ENCODE measurements around the gene PDX1. TPM values are rescaled to one million over a fixed set of nuclear protein-coding genes. Genes with fewer than 3 reads are reported as not detected.
"Not testable (repeated sequence)": the region's sequence is repeated elsewhere in the genome, so short reads cannot be mapped to it uniquely, and the experiment has no call there.

The PDX1 gene
- total RNA-seq, 2 experiments from 2014 or later: not detected

DNA sequence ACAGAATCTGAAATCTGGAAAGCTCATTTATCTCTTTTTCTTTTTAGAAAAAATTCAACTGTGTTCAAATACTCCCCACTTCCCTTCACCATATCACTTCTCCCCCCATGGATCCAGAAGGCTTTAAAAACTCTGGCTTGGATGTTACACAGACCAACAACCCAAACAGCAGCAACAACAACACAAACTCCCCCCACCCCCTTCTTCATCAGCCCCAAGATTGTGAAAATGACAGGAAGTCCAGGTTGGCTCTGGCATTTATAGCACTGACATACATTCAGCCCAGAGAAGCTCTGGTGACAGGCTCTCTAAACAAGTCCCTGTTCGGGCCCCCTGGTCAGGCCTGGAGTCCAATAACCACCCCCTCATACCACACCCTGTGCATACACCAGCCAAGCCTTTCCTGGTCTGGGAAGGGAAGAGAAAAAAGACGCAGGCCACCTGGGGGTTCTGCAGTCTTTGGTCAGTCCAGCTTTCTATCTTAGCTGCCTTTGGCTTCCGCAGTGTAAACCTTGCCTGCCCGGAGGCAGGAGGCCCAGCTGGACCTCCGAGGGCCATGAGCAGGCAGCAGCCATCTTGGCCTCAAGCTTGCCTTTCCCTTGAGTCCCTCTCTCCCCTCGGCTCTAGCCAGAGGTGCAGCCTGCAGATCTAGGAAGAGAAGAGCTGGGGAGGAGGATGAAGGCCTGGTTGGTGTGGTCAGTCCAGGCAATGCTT is 42.5 kb downstream of the PDX1 start:
- no peaks in the 10 kb centered on the region for H4K20me1 ChIP-seq (ENCODE audit: insufficient read depth, low read length)
- intact Hi-C loops (cut with micrococcal nuclease; ENCODE audit: unreplicated experiment): no loop called here
- H3K4me3 ChIP-seq (ENCODE audit: low read depth, low read length, poor library complexity, severe bottlenecking): no peak overlapping the region
- H2AFZ ChIP-seq (ENCODE audit: low read length): no peak overlapping the region
- no TSS peak for BruUV-seq (replicated peaks)
- no peaks in the 10 kb centered on the region for H3K36me3 ChIP-seq (ENCODE audit: insufficient read depth, low read length)
- H3K9me3 ChIP-seq (ENCODE audit: low read length): no peaks in the 10 kb centered on the region
- H3K9me2 ChIP-seq (ENCODE audit: insufficient read depth, low read length): no peaks in the 10 kb centered on the region
- H3K4me2 ChIP-seq (ENCODE audit: low read length): no peak overlapping the region
- H3K27ac ChIP-seq (ENCODE audit: low read depth, low read length, poor library complexity, severe bottlenecking): no peak overlapping the region
- TF ChIP-seq EZH2phosphoT487 (IDR thresholded peaks at IDR 0.05; ENCODE audit: borderline replicate concordance, low read depth, low read length): no peak
- TF ChIP-seq, protein P1, sequence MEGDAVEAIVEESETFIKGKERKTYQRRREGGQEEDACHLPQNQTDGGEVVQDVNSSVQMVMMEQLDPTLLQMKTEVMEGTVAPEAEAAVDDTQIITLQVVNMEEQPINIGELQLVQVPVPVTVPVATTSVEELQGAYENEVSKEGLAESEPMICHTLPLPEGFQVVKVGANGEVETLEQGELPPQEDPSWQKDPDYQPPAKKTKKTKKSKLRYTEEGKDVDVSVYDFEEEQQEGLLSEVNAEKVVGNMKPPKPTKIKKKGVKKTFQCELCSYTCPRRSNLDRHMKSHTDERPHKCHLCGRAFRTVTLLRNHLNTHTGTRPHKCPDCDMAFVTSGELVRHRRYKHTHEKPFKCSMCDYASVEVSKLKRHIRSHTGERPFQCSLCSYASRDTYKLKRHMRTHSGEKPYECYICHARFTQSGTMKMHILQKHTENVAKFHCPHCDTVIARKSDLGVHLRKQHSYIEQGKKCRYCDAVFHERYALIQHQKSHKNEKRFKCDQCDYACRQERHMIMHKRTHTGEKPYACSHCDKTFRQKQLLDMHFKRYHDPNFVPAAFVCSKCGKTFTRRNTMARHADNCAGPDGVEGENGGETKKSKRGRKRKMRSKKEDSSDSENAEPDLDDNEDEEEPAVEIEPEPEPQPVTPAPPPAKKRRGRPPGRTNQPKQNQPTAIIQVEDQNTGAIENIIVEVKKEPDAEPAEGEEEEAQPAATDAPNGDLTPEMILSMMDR (conservative IDR thresholded peaks at IDR 0.05; ENCODE audit: low read length): no peak
- DNase-seq (ENCODE audit: low spot score): no peak
- no peaks in the 10 kb centered on the region for H3K4me1 ChIP-seq (ENCODE audit: insufficient read depth, low read length, poor library complexity, severe bottlenecking)
- H3K79me2 ChIP-seq (ENCODE audit: insufficient read depth, low read depth, low read length): no peaks in the 10 kb centered on the region
- POLR2A ChIA-PET: interaction anchor here (0.7 to 1.8 kb wide), 3 partner anchors 8 to 528 kb away, joined by 3 to 5 read pairs (median 3); no protein-coding TSS in a partner anchor
- CTCF ChIA-PET (ENCODE audit: unreplicated experiment): no interaction called here

DNA sequence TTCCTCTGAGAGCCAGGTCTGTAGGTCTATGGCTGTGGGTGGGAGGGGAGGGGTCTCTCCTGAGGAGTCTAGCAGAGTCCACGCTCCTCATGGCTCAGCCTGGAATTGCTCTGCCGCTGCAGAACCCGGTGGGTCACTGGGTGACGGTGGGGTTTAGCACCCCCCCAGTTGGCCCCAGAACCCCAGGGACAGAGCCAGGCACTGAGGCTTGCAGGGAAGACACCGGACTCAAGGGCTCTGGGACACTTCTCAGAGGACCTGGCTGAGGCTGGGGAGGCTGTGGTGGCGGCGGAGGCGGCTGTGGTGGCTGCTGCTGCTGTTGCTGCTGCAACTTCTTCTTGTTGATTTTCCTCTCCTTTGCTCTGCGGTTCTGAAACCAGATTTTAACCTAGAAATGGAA is 43.2 kb downstream of the PDX1 start:
- no peak for TF ChIP-seq EZH2phosphoT487 (IDR thresholded peaks at IDR 0.05; ENCODE audit: borderline replicate concordance, low read depth, low read length)
- TF ChIP-seq, protein P1 (conservative IDR thresholded peaks at IDR 0.05; ENCODE audit: low read length): no peak
- Histone ChIP-seq H3K79me2 (ENCODE audit: insufficient read depth, low read depth, low read length) (no peaks in the 10 kb centered on the region), H3K4me3 (ENCODE audit: low read depth, low read length, poor library complexity, severe bottlenecking) (no peak overlapping the region), H3K4me2 (ENCODE audit: low read length) (no peak overlapping the region), H3K9me2 (ENCODE audit: insufficient read depth, low read length) (no peaks in the 10 kb centered on the region), H2AFZ (ENCODE audit: low read length) (no peak overlapping the region), H3K4me1 (ENCODE audit: insufficient read depth, low read length, poor library complexity, severe bottlenecking) (no peaks in the 10 kb centered on the region), H3K27ac (ENCODE audit: low read depth, low read length, poor library complexity, severe bottlenecking) (no peak overlapping the region), H4K20me1 (ENCODE audit: insufficient read depth, low read length) (no peaks in the 10 kb centered on the region), H3K36me3 (ENCODE audit: insufficient read depth, low read length) (no peaks in the 10 kb centered on the region), H3K9me3 (ENCODE audit: low read length) (no peaks in the 10 kb centered on the region)
- BruUV-seq (replicated peaks): no TSS peak
- ChIA-PET CTCF (ENCODE audit: unreplicated experiment) (no interaction called here), POLR2A (interaction anchor here (1.8 kb wide), 1 partner anchor 9 kb away, joined by 3 read pairs; no protein-coding TSS in a partner anchor)
- DNase-seq (ENCODE audit: low spot score): no peak
- intact Hi-C loops (cut with micrococcal nuclease; ENCODE audit: unreplicated experiment): no loop called here

DNA sequence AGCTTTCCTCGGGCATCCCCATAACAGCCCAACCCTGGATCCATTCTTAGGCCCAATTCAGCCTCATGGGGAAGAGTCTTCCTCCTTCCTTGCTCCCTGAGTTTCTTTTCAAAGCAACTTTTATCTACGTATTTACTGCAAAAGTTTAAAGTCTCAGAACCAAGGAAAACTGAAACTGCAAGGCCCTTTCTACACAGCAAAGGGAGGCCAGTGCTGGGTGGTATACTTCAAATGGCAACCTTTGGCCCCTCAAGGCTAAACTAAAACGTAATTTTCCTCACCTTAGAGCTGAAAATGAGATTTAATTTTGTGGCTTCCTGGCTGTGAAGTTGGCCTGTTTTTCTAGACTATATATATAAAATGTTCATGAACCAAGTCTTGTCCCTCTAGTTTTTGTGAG is 43.7 kb downstream of the PDX1 start:
- no peak for DNase-seq (ENCODE audit: low spot score)
- ChIA-PET CTCF (ENCODE audit: unreplicated experiment) (no interaction called here), POLR2A (interaction anchor here (1.8 kb wide), 1 partner anchor 10 kb away, joined by 3 read pairs; no protein-coding TSS in a partner anchor)
- intact Hi-C loops (cut with micrococcal nuclease; ENCODE audit: unreplicated experiment): no loop called here
- no peaks in the 10 kb centered on the region for H3K79me2 ChIP-seq (ENCODE audit: insufficient read depth, low read depth, low read length)
- no peaks in the 10 kb centered on the region for H3K36me3 ChIP-seq (ENCODE audit: insufficient read depth, low read length)
- no peak overlapping the region for H3K27ac ChIP-seq (ENCODE audit: low read depth, low read length, poor library complexity, severe bottlenecking)
- H4K20me1 ChIP-seq (ENCODE audit: insufficient read depth, low read length): no peaks in the 10 kb centered on the region
- H3K4me3 ChIP-seq (ENCODE audit: low read depth, low read length, poor library complexity, severe bottlenecking): no peak overlapping the region
- H3K9me2 ChIP-seq (ENCODE audit: insufficient read depth, low read length): no peaks in the 10 kb centered on the region
- no peak overlapping the region for H2AFZ ChIP-seq (ENCODE audit: low read length)
- TF ChIP-seq, protein P1 (conservative IDR thresholded peaks at IDR 0.05; ENCODE audit: low read length): no peak
- TF ChIP-seq EZH2phosphoT487 (IDR thresholded peaks at IDR 0.05; ENCODE audit: borderline replicate concordance, low read depth, low read length): no peak
- no peaks in the 10 kb centered on the region for H3K4me1 ChIP-seq (ENCODE audit: insufficient read depth, low read length, poor library complexity, severe bottlenecking)
- no peak overlapping the region for H3K4me2 ChIP-seq (ENCODE audit: low read length)
- no peaks in the 10 kb centered on the region for H3K9me3 ChIP-seq (ENCODE audit: low read length)
- BruUV-seq (replicated peaks): no TSS peak

DNA sequence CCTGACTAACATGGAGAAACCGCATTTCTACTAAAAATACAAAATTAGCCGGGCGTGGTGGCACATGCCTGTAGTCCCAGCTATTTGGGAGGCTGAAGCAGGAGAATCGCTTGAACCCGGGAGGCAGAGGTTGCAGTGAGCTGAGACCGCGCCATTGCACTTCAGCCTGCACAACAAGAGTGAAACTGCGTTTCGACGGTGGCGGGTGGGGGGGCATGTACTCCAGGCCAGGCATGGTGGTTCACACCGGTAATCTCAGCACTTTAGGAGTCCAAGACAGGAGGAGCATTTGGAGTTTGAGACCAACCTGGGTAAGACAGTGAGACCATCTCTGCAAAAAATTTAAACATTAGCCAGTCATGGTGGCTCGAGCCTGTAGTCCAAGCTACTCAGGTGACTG is 44.4 kb downstream of the PDX1 start:
- H3K79me2 ChIP-seq (ENCODE audit: insufficient read depth, low read depth, low read length); BruUV-seq (replicated peaks); POLR2A ChIA-PET; H3K9me3 ChIP-seq (ENCODE audit: low read length); H3K9me2 ChIP-seq (ENCODE audit: insufficient read depth, low read length); H3K27ac ChIP-seq (ENCODE audit: low read depth, low read length, poor library complexity, severe bottlenecking); H4K20me1 ChIP-seq (ENCODE audit: insufficient read depth, low read length); CTCF ChIA-PET (ENCODE audit: unreplicated experiment); H3K4me2 ChIP-seq (ENCODE audit: low read length); H3K4me1 ChIP-seq (ENCODE audit: insufficient read depth, low read length, poor library complexity, severe bottlenecking); DNase-seq (ENCODE audit: low spot score); H3K4me3 ChIP-seq (ENCODE audit: low read depth, low read length, poor library complexity, severe bottlenecking); H2AFZ ChIP-seq (ENCODE audit: low read length); intact Hi-C loops (cut with micrococcal nuclease; ENCODE audit: unreplicated experiment); H3K36me3 ChIP-seq (ENCODE audit: insufficient read depth, low read length): not testable (repeated sequence)
